Body of pancreas (tissue), 4 donors: ENCODE measurements around the gene ASCL4. TPM values are rescaled to one million over a fixed set of nuclear protein-coding genes. Genes with fewer than 3 reads are reported as not detected.

Experiments
- ATAC-seq: fragments of 150-250 bp; one replicate; pipeline ENCODE4 v1.9.1; 2016
- DNase-seq, 4 donors: peaks; one replicate each; pipeline ENCODE4 v3.0.0-alpha.2; 2019
- H3K27ac ChIP-seq, 4 donors: fragments of 200-600 bp; sonication (generic); 1 replicate in 3 of 4; 2 replicates in 1 of 4; pipeline versions ENCODE4 v1.5.1 to v1.6.1; 2016 to 2019; ENCODE audit warnings: mild to moderate bottlenecking in 1 of 4, mixed read lengths in 1 of 4, moderate library complexity in 1 of 4
- H3K27me3 ChIP-seq, 2 donors: fragments of 200-600 bp; sonication (generic); one replicate each; pipeline ENCODE4 v1.6.0; 2016; ENCODE audit warnings: mild to moderate bottlenecking in 1 of 2
- H3K36me3 ChIP-seq, 2 donors: fragments of 200-600 bp; sonication (generic); replicated peaks in 1 of 2; 2 replicates each; pipeline ENCODE4 v1.5.1; 2016; ENCODE audit warnings: low read depth in 2 of 2; ENCODE audit not compliant: insufficient read depth in 1 of 2
- H3K4me1 ChIP-seq: fragments of 200-600 bp; sonication (generic); one replicate; pipeline ENCODE4 v1.6.0; 2016
- H3K4me3 ChIP-seq, 2 donors: fragments of 200-600 bp; sonication (generic); 1 replicate in 1 of 2; 2 replicates in 1 of 2; pipeline ENCODE4 v1.5.1; 2016 to 2019
- H3K9me3 ChIP-seq, 3 donors: fragments of 200-600 bp; sonication (generic); 1 replicate in 2 of 3; 2 replicates in 1 of 3; pipeline ENCODE4 v1.5.1; 2016
- CTCF ChIP-seq, 7 experiments: fragments of 450-650 bp in 4 of 7; fragments of 200-600 bp in 3 of 7; sonication (generic) in 3 of 7; IDR thresholded peaks; one replicate each; pipeline ENCODE4 v1.5.1; 2016 to 2019; ENCODE audit warnings: antibody characterized with exemption in 7 of 7
- POLR2A ChIP-seq, 3 donors: fragments of 450-650 bp; IDR thresholded peaks; one replicate each; pipeline ENCODE4 v1.6.1; 2016; ENCODE audit warnings: antibody characterized with exemption in 3 of 3, mild to moderate bottlenecking in 2 of 3
- WGBS, 2 donors: methylation state at CpG; one replicate each; pipeline ENCODE4 v1.1.5; 2017; 5-methylcytosine and 5-hydroxymethylcytosine counted together
- intact Hi-C: fragments of 100-400 bp; cut with DNase I; formaldehyde crosslinking; loops from one replicate; pipeline ENCODE4 v1.15.1; 2023
- total RNA-seq, 2 donors: library from RNA; depleted of rRNA; stranded (reverse); fragments of >200 nt; gene quantifications; one replicate each; pipeline ENCODE4 v1.1.0, GENCODE V29; 2016

Gene ASCL4
- total RNA-seq, 2 donors from 2014 or later, result not detected

- Histone ChIP-seq H3K27me3 (peaks cover 0 to 10% of the 10 kb centered on the region in 2 donors), H3K36me3 (no peaks in the 10 kb centered on the region), H3K27ac (peak overlapping the region in 1 of 4 donors; percentile 32), H3K9me3 (no peaks in the 10 kb centered on the region), H3K4me3 (no peak overlapping the region), H3K4me1 (peaks cover 4% of the 10 kb centered on the region)
- 22 to 100% methylated on average over 1 of the region's 1 CpG for WGBS, 2 donors
- intact Hi-C loops, result no loop called here
- TF ChIP-seq CTCF (IDR thresholded peaks at IDR 0.05) (no peak), POLR2A (IDR thresholded peaks at IDR 0.05) (no peak)
- ATAC-seq (no peak), DNase-seq (no peak)
These were observed 5.8 kb downstream of the ASCL4 start for GRCh38 chr12:107780298-107780697.

GRCh38 chr12:107782067-107782466 is 7.6 kb downstream of the ASCL4 start:
- Histone ChIP-seq H3K27me3 (peaks cover 0 to 2% of the 10 kb centered on the region in 2 donors), H3K36me3 (no peaks in the 10 kb centered on the region), H3K27ac (no peak overlapping the region), H3K4me1 (no peaks in the 10 kb centered on the region), H3K9me3 (no peaks in the 10 kb centered on the region), H3K4me3 (no peak overlapping the region)
- DNase-seq (no peak), ATAC-seq (no peak)
- TF ChIP-seq POLR2A (IDR thresholded peaks at IDR 0.05), result no peak
- TF ChIP-seq CTCF (IDR thresholded peaks at IDR 0.05), result no peak
- intact Hi-C loops, result no loop called here
- 32 to 63% methylated on average over 2 of the region's 2 CpGs for WGBS, 2 donors

GRCh38 chr12:107783406-107784376 is 9.2 kb downstream of the ASCL4 start:
- Histone ChIP-seq H3K27me3 (no peaks in the 10 kb centered on the region), H3K36me3 (no peaks in the 10 kb centered on the region), H3K4me1 (no peaks in the 10 kb centered on the region), H3K9me3 (no peaks in the 10 kb centered on the region), H3K4me3 (no peak overlapping the region), H3K27ac (no peak overlapping the region)
- DNase-seq, result no peak
- intact Hi-C loops, result no loop called here
- no peak for ATAC-seq
- 62 to 80% methylated on average over 6 of the region's 6 CpGs for WGBS, 2 donors
- TF ChIP-seq CTCF (IDR thresholded peaks at IDR 0.05), result no peak
- no peak for TF ChIP-seq POLR2A (IDR thresholded peaks at IDR 0.05)

GRCh38 chr12:107788281-107788680 is 13.8 kb downstream of the ASCL4 start:
- ATAC-seq (no peak), DNase-seq (no peak)
- no peaks in the 10 kb centered on the region for H3K27me3 ChIP-seq
- TF ChIP-seq POLR2A (IDR thresholded peaks at IDR 0.05), result no peak
- TF ChIP-seq CTCF (IDR thresholded peaks at IDR 0.05), result no peak
- no peak overlapping the region for H3K27ac ChIP-seq
- H3K36me3 ChIP-seq, result no peaks in the 10 kb centered on the region
- 65 to 87% methylated on average over 2 of the region's 2 CpGs for WGBS, 2 donors
- H3K9me3 ChIP-seq, result no peaks in the 10 kb centered on the region
- intact Hi-C loops, result no loop called here
- no peak overlapping the region for H3K4me3 ChIP-seq
- H3K4me1 ChIP-seq, result no peaks in the 10 kb centered on the region
